HepG2 (cell line): ENCODE data around the gene EIF1.

Experiments
- BCL6 ChIP-seq: IDR thresholded peaks from 2 replicates; pipeline ENCODE4 v1.6.1; 2016; ENCODE audit warnings: missing genetic modification reagents, missing compliant biosample characterization
- CTCF ChIP-seq: sonication (generic); formaldehyde crosslinking; IDR thresholded peaks from 2 replicates; pipeline ENCODE4 v1.5.0; 2020; ENCODE audit warnings: mild to moderate bottlenecking, missing genetic modification reagents, moderate library complexity
- HOXA7 ChIP-seq: sonication (generic); formaldehyde crosslinking; IDR thresholded peaks from 2 replicates; pipeline ENCODE4 v1.8.1; 2022; ENCODE audit warnings: mild to moderate bottlenecking, missing genetic modification reagents, moderate library complexity
- MNT ChIP-seq: fragments of 450-650 bp; IDR thresholded peaks from 2 replicates; pipeline ENCODE4 v1.6.1; 2016
- REST ChIP-seq, 2 experiments: IDR thresholded peaks; 2 replicates each; pipeline ENCODE4 v1.6.1; 2011 to 2012; ENCODE audit warnings: low read length in 2 of 2, borderline replicate concordance in 1 of 2, low read depth in 1 of 2, mild to moderate bottlenecking in 1 of 2, moderate library complexity in 1 of 2
- ZNF225 ChIP-seq: sonication (generic); formaldehyde crosslinking; IDR thresholded peaks from 2 replicates; pipeline ENCODE4 v1.4.0; 2020; ENCODE audit warnings: mild to moderate bottlenecking, missing genetic modification reagents

- no peak for TF ChIP-seq BCL6 (CRISPR knock-in tag)
- TF ChIP-seq CTCF = no peak
- no peak for TF ChIP-seq REST (IDR thresholded peaks at IDR 0.05; ENCODE audit: borderline replicate concordance in 1 of 2, low read depth in 1 of 2, low read length in 2 of 2)
- TF ChIP-seq HOXA7 (CRISPR knock-in tag) = no peak
- no peak for TF ChIP-seq MNT
- no peak for TF ChIP-seq ZNF225 (CRISPR knock-in tag)
These were observed 29.1 kb upstream of the EIF1 start for GRCh38 chr17:41659427-41660212.
